AG10803 (cell line): ENCODE measurements around the gene USP33.

Experiments
- DNase-seq: peaks from one replicate; pipeline ENCODE4 v3.0.0; 2010; ENCODE audit warnings: low read depth
- H3K4me3 ChIP-seq: 2 replicates; pipeline ENCODE4 v1.5.1; 2011; ENCODE audit warnings: mild to moderate bottlenecking, low read length, control low read depth
- TF ChIP-seq, protein P1 (sequence below): conservative IDR thresholded peaks from 2 replicates; pipeline ENCODE4 v1.5.1; 2011; ENCODE audit warnings: mild to moderate bottlenecking, low read length, control low read depth, inconsistent platforms

Gene USP33

DNA sequence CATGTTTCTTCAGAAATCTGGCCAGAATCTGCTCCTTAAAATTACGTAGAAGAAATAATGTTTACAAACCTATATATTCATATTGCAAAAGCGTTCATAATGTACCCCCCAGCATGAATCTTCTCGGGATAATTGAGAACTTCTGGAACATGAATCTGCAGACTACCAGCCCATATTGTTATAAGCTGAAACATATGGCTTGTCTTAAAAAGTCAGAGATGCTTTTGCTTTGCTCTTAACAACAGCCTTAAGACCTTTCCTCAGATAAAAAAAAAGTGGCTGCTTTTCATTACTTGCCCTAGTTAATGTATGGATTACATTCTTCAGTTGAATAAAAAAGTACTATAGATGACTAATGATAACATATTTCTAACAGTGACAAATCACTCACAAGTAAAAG, 62.2 kb downstream of the USP33 start:
- TF ChIP-seq, protein P1, sequence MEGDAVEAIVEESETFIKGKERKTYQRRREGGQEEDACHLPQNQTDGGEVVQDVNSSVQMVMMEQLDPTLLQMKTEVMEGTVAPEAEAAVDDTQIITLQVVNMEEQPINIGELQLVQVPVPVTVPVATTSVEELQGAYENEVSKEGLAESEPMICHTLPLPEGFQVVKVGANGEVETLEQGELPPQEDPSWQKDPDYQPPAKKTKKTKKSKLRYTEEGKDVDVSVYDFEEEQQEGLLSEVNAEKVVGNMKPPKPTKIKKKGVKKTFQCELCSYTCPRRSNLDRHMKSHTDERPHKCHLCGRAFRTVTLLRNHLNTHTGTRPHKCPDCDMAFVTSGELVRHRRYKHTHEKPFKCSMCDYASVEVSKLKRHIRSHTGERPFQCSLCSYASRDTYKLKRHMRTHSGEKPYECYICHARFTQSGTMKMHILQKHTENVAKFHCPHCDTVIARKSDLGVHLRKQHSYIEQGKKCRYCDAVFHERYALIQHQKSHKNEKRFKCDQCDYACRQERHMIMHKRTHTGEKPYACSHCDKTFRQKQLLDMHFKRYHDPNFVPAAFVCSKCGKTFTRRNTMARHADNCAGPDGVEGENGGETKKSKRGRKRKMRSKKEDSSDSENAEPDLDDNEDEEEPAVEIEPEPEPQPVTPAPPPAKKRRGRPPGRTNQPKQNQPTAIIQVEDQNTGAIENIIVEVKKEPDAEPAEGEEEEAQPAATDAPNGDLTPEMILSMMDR, result no peak
- DNase-seq, result no peak
- H3K4me3 ChIP-seq, result no peak overlapping the region

DNA sequence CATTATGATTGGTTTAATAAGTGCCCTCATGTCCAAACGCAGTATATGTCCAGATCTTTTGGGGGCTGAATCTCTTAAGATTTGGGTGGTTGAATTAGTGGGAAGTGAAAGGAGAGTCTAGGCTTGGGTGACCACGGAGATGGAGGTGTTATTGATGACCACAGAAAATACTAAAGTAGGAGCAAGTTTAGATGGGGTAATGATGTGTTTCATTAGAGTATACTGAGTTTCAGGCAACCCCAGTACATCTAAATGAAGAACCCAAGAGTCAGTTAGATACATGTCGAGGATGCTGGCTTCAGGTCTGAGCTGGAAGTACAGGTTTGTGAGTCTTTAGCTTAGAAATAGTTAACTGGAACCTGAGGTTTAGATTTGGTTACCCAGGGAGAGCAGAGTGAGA, 70.7 kb downstream of the USP33 start:
- no peak for DNase-seq
- TF ChIP-seq, protein P1, result no peak
- H3K4me3 ChIP-seq, result no peak overlapping the region

DNA sequence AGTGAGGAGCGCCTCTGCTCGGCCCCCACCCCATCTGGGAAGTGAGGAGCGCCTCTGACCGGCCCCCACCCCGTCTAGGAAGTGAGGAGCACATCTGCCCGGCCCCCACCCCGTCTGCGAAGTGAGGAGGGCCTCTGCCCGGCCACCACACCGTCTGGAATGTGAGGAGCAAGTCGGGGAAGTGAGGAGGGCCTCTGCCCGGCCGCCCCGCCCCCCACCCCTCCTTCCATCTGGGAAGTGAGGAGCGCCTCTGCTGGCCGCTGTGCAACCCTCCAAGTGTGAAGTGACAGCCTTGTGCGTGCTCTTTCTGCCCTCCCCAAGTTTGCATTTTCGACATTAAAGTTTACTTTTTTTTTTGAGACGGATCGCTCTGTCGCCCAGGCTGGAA, 72.1 kb downstream of the USP33 start:
- DNase-seq, result peak; percentile 23
- TF ChIP-seq, protein P1, result peak; percentile 23
- H3K4me3 ChIP-seq, result no peak overlapping the region

DNA sequence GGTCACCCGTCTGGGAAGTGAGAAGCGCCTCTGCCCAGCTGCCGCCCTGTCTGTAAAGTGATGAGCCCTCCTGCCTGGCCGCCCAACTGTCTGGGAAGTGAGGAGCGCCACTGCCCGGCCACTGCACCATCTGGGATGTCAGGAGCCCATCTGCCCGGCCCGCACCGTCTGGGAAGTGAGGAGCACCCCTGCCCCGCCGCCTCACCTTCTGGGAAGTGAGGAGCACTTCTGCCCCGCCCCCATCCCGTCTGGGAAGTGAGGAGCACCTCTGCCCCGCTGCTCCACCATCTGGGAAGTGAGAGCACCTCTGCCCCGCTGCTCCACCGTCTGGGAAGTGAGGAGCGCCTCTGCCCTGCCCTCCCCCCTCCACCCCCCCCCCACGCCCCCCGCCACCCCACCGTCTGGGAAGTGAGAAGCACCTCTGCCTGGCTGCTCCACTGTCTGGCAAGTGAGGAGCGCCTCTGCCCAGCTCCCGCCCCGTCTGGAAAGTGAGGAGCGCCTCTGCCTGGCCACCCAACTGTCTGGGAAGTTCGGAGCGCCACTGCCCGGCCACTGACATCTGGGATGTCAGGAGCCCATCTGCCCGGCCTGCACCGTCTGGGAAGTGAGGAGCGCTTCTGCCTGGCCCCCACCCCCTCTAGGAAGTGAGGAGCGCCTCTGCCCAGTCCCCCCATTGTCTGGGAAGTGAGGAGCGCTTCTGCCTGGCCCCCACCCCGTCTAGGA, 72.7 kb downstream of the USP33 start:
- TF ChIP-seq, protein P1, result no peak
- H3K4me3 ChIP-seq, result no peak overlapping the region
- DNase-seq, result no peak

DNA sequence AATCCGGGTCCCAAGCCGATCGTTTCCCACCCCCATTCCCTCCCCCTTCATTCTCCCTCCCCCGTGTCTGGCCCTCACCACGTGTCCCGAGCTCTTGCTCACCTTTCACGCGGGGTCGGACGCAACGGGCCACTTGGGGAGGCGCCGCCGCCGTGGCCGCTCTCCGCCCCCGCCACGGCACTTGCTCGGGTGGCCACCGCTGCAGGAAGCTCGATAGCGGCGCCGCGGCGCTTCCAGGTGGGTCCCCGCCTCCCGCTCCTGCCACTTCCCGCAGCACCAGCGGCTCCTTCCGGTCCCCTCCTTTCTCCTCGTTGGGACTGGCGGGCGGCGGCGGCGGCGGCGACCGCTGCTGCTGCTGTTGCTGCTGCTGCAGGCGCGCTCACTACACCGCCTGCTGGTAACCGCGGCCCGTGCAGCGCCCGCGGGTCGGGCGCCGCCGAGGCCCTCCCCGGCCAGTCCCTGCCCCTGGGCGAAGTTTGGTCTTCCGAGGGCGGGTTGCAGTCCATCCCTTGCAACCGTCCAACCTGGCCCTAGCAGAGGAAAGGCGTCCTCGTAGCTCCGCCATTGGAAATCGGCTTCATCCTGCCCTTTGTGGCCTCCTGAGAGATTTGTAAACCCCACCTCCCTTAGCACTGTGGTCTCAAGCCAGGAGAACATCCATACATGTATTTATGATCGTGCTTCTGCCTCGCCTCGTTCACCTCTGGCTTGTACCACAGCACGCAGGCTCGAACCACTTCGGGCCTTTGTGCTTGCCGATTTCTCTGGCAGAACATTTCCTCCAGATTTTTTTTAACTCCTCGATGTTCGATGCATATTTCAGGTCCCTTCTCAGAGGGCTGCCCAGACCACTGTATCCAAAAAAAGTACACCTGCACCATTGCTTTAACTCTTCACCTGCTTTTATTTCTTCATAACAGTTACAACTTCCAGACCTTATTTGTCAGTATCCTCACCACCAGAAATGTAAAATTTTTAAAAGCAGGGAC, 76.2 kb downstream of the USP33 start:
- DNase-seq, result peak; percentile 94
- TF ChIP-seq, protein P1, result peak; percentile 58
- peak overlapping the region; percentile 89 for H3K4me3 ChIP-seq

DNA sequence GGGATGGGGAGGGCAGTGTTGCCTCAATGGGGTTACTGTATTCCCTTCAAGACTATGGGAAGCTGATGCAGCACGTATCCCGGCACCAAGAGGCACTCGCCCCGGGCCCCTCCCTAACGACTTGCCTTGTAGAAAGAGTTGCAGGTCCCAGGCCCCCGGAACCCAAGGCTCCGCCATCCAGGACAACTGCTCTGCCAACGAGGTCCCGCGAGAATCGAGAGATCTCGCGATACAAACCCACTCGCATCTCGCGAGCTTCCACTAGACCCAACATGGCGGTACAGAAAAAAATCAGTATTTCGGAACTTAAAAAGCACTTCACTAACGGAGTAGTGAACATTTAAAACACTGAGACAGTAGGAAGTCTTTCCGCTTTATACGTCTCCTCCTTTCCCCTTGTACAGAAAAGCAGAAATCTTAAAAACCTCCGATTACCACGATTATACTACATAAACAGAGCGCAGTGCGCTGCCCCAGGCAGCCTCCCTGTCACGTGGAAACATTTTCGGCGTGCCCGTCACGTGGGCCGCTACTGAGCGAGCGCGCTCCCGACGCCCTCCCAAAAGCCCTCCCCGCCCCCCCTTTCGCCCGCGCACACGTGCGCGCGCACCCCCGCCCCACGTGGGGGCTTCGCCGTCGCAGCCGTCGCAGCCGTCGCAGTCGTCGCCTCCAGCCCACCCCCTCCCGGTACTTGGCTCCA, 77.0 kb downstream of the USP33 start, which contains the start of gene ZZZ3:
ZZZ3 (minus strand) TSS at position 199 of the 700 bp plus-strand sequence. CDS start 49,304 bp downstream, outside the sequence.
- TF ChIP-seq, protein P1, result no peak
- peak; percentile 93 for DNase-seq
- peak within 1 kb of the TSS; percentile 89 for H3K4me3 ChIP-seq
